ENCODE results near the gene RAD51B. TPM values are rescaled to one million over a fixed set of nuclear protein-coding genes. Genes with fewer than 3 reads are reported as not detected.

Gene RAD51B
- total RNA-seq, 2 donors from 2014 or later, result 22.8 to 33.8 TPM

DNA sequence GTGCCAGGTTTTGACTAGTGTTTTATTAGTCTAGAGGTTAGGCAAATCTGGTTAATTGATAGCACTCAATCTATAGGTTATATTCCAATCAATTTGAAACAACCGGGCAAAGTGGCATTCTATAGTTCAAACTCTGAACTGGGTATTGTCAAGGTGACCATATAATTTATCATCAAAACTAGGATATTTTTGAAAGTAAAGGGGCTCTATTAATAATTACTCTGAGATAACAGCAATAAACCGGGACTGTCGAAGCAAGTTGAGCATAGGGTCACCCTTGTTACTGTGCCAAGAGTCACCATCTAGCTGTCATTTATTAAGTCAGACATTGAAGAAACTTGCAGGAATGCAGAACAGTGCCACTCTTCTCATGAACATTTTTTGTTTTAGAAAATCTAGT is 321.2 kb downstream of the RAD51B start:
- H3K27me3 Mint-ChIP-seq (ENCODE audit: insufficient read depth), result no peaks in the 10 kb centered on the region
- Histone ChIP-seq H3K9ac (ENCODE audit: extremely low read depth, low read length, poor library complexity, severe bottlenecking) (no peak overlapping the region), H3K4me1 (ENCODE audit: control insufficient read depth, insufficient read depth, low read length) (peaks cover 4% of the 10 kb centered on the region), H3K27me3 (ENCODE audit: control insufficient read depth, insufficient read depth, low read length, poor library complexity, severe bottlenecking) (no peaks in the 10 kb centered on the region), H3K9me3 (ENCODE audit: control insufficient read depth, low read length) (no peaks in the 10 kb centered on the region), H3K27ac (ENCODE audit: low read depth, low read length) (peak overlapping the region; percentile 96), H3K4me3 (ENCODE audit: low read length) (no peak overlapping the region), H3K36me3 (ENCODE audit: control insufficient read depth, insufficient read depth, low read length) (no peaks in the 10 kb centered on the region)
- no peaks in the 10 kb centered on the region for H3K9me3 Mint-ChIP-seq
- no peak overlapping the region for H3K4me3 Mint-ChIP-seq
- WGBS, 2 experiments (ENCODE audit: insufficient coverage in 1 of 2, insufficient read length in 1 of 2), result 84 to 95% methylated on average over 2 of the region's 3 CpGs
- peak overlapping the region; percentile 79 for H3K27ac Mint-ChIP-seq
- no peak for DNase-seq
- peaks cover 20% of the 10 kb centered on the region for H3K4me1 Mint-ChIP-seq
- H3K36me3 Mint-ChIP-seq (ENCODE audit: low read depth), result no peaks in the 10 kb centered on the region
- TF ChIP-seq, protein P1, sequence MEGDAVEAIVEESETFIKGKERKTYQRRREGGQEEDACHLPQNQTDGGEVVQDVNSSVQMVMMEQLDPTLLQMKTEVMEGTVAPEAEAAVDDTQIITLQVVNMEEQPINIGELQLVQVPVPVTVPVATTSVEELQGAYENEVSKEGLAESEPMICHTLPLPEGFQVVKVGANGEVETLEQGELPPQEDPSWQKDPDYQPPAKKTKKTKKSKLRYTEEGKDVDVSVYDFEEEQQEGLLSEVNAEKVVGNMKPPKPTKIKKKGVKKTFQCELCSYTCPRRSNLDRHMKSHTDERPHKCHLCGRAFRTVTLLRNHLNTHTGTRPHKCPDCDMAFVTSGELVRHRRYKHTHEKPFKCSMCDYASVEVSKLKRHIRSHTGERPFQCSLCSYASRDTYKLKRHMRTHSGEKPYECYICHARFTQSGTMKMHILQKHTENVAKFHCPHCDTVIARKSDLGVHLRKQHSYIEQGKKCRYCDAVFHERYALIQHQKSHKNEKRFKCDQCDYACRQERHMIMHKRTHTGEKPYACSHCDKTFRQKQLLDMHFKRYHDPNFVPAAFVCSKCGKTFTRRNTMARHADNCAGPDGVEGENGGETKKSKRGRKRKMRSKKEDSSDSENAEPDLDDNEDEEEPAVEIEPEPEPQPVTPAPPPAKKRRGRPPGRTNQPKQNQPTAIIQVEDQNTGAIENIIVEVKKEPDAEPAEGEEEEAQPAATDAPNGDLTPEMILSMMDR (conservative IDR thresholded peaks at IDR 0.05), result no peak

DNA sequence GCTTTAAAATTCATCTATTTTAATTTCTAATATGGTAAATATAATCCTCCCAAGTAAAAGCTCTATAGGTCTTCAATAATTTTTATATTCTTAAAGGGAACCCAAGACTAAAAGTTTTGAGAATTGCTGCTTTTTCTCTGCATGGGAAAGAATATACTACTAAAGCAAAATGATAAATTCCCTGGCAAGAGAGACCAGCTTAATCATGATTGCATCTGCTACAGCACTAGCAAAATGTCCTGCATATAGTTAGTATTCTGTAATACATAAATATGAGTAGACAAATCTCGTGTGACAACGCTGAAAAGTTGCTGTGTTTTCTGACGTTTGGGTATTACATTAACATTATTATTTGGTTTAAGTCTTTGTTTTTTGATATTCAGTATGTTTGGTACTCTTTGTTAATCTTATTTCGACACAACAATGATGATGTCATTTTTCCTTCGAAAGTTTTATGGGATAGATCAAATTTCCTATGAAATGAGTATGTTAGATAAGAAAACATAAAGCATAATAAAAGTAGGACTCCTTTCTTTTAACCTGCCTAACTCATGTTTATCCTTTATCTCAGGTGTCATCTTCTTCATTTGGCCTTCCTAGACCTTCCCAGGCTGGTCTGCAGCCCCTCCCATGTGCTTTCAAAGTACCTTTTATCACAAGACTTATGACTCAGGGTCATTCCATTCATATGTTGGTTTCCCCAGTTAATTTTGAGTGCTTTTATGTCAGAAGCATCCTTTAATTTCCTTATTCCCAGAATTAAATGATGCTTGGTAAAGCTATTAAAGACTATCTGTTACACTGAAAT is 321.9 kb downstream of the RAD51B start:
- Mint-ChIP-seq H3K27ac (no peak overlapping the region), H3K4me1 (peaks cover 22% of the 10 kb centered on the region), H3K36me3 (ENCODE audit: low read depth) (no peaks in the 10 kb centered on the region), H3K4me3 (no peak overlapping the region), H3K27me3 (ENCODE audit: insufficient read depth) (no peaks in the 10 kb centered on the region), H3K9me3 (no peaks in the 10 kb centered on the region)
- Histone ChIP-seq H3K9ac (ENCODE audit: extremely low read depth, low read length, poor library complexity, severe bottlenecking) (no peak overlapping the region), H3K4me3 (ENCODE audit: low read length) (no peak overlapping the region), H3K27me3 (ENCODE audit: control insufficient read depth, insufficient read depth, low read length, poor library complexity, severe bottlenecking) (no peaks in the 10 kb centered on the region), H3K9me3 (ENCODE audit: control insufficient read depth, low read length) (no peaks in the 10 kb centered on the region), H3K36me3 (ENCODE audit: control insufficient read depth, insufficient read depth, low read length) (no peaks in the 10 kb centered on the region), H3K4me1 (ENCODE audit: control insufficient read depth, insufficient read depth, low read length) (peaks cover 4% of the 10 kb centered on the region), H3K27ac (ENCODE audit: low read depth, low read length) (no peak overlapping the region)
- TF ChIP-seq, protein P1 (conservative IDR thresholded peaks at IDR 0.05), result no peak
- DNase-seq, result no peak
- WGBS, 2 experiments (ENCODE audit: insufficient coverage in 1 of 2, insufficient read length in 1 of 2), result 85 to 100% methylated on average over 2 to 5 of the region's 5 CpGs

DNA sequence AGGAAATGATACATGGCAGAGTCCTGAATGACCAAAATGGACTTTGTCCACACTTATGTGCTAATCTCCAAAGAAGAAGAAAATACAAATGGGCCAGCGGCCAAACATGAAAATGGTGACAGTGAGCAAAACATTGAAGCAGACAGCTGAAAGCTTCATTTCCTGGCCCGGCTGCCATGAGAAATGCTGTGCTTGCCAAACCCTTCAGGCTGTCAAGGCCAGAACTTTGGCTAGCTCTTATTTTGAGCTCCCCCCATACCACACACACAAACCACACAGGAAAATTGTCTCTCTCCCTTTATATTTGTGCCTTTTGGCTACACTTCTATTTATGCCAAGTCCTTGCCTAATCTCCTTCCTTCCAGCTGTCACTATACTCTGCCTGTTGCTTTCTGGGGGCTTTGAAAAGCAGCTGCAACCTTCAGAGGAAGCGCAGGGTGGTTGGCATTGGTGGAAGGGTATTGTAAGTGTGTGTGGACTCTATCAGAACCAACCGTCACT is 323.8 kb downstream of the RAD51B start:
- Histone ChIP-seq H3K4me3 (ENCODE audit: low read length) (no peak overlapping the region), H3K36me3 (ENCODE audit: control insufficient read depth, insufficient read depth, low read length) (no peaks in the 10 kb centered on the region), H3K9me3 (ENCODE audit: control insufficient read depth, low read length) (peaks cover 8% of the 10 kb centered on the region), H3K27me3 (ENCODE audit: control insufficient read depth, insufficient read depth, low read length, poor library complexity, severe bottlenecking) (no peaks in the 10 kb centered on the region), H3K27ac (ENCODE audit: low read depth, low read length) (no peak overlapping the region), H3K4me1 (ENCODE audit: control insufficient read depth, insufficient read depth, low read length) (peaks cover under 1% of the 10 kb centered on the region), H3K9ac (ENCODE audit: extremely low read depth, low read length, poor library complexity, severe bottlenecking) (no peak overlapping the region)
- WGBS, 2 experiments (ENCODE audit: insufficient coverage in 1 of 2, insufficient read length in 1 of 2), result 94% methylated on average over 4 of the region's 4 CpGs; no CpG with 5 or more reads in 1 of the 2 experiments
- H3K36me3 Mint-ChIP-seq (ENCODE audit: low read depth), result peaks cover 1% of the 10 kb centered on the region
- no peak overlapping the region for H3K4me3 Mint-ChIP-seq
- DNase-seq, result no peak
- peaks cover 16% of the 10 kb centered on the region for H3K4me1 Mint-ChIP-seq
- H3K27ac Mint-ChIP-seq, result no peak overlapping the region
- H3K9me3 Mint-ChIP-seq, result peaks cover 9% of the 10 kb centered on the region
- TF ChIP-seq, protein P1 (conservative IDR thresholded peaks at IDR 0.05), result no peak
- no peaks in the 10 kb centered on the region for H3K27me3 Mint-ChIP-seq (ENCODE audit: insufficient read depth)

All from endodermal cell (in vitro differentiated cells).